Natural killer cell (primary cell): ENCODE data around the gene C16orf87. TPM values are rescaled to one million over a fixed set of nuclear protein-coding genes. Genes with fewer than 3 reads are reported as not detected.

Source experiments
- ATAC-seq, 3 donors: fragments of 150-1000 bp in 2 of 3; fragments of 200-7000 bp in 1 of 3; cut with Tn5 transposase; 1 replicate in 1 of 3; 2 replicates in 2 of 3; pipeline ENCODE4 v1.10.0; 2021; ENCODE audit warnings: mild to moderate bottlenecking in 2 of 3, moderate library complexity in 2 of 3
- DNase-seq, 2 donors: peaks; one replicate each; pipeline versions ENCODE4 v3.0.0 to v3.0.0-alpha.2; 2013 to 2021; ENCODE audit warnings: mixed read lengths in 1 of 2
- H3K27ac ChIP-seq: one replicate; pipeline ENCODE4 v1.5.1; 2013; ENCODE audit warnings: mild to moderate bottlenecking, low read length
- H3K27me3 ChIP-seq: one replicate; pipeline ENCODE4 v1.6.1; 2013; ENCODE audit warnings: low read length; ENCODE audit not compliant: control insufficient read depth, insufficient read depth
- H3K36me3 ChIP-seq: one replicate; pipeline ENCODE4 v1.6.1; 2013; ENCODE audit warnings: low read length; ENCODE audit not compliant: control insufficient read depth, insufficient read depth
- H3K4me1 ChIP-seq: one replicate; pipeline ENCODE4 v1.6.1; 2013; ENCODE audit warnings: low read length; ENCODE audit not compliant: control insufficient read depth, insufficient read depth
- H3K4me3 ChIP-seq: one replicate; pipeline ENCODE4 v1.5.1; 2013; ENCODE audit warnings: low read length
- H3K9me3 ChIP-seq: one replicate; pipeline ENCODE4 v1.6.1; 2013; ENCODE audit warnings: low read length; ENCODE audit not compliant: control insufficient read depth, insufficient read depth
- H3K27ac Mint-ChIP-seq, 2 donors: one replicate each; pipeline ENCODE4 v1.8.0; 2022; ENCODE audit warnings: mild to moderate bottlenecking in 2 of 2, mixed read lengths in 2 of 2, moderate library complexity in 1 of 2
- H3K27me3 Mint-ChIP-seq, 2 donors: one replicate each; pipeline ENCODE4 v1.8.0; 2022; ENCODE audit warnings: low read depth in 2 of 2, mixed read lengths in 2 of 2
- H3K36me3 Mint-ChIP-seq: one replicate; pipeline ENCODE4 v1.8.0; 2022; ENCODE audit warnings: mixed read lengths
- H3K4me1 Mint-ChIP-seq, 2 donors: one replicate each; pipeline ENCODE4 v1.8.0; 2022; ENCODE audit warnings: mixed read lengths in 2 of 2
- H3K4me3 Mint-ChIP-seq: one replicate; pipeline ENCODE4 v1.8.0; 2022; ENCODE audit warnings: mild to moderate bottlenecking, moderate library complexity, mixed read lengths
- H3K9me3 Mint-ChIP-seq, 2 donors: one replicate each; pipeline ENCODE4 v1.8.0; 2022; ENCODE audit warnings: mixed read lengths in 2 of 2
- CTCF ChIP-seq: fragments of 200-600 bp; IDR thresholded peaks from one replicate; pipeline ENCODE4 v1.8.0; 2022; ENCODE audit warnings: antibody characterized with exemption
- WGBS: methylation state at CpG from one replicate; pipeline ENCODE4 v1.1.7; 2013; ENCODE audit warnings: missing lambda C conversion rate; ENCODE audit not compliant: insufficient coverage; 5-methylcytosine and 5-hydroxymethylcytosine counted together
- intact Hi-C: fragments of 100-400 bp; cut with micrococcal nuclease; formaldehyde crosslinking; loops from one replicate; pipeline ENCODE4 v1.14.2; 2022
- total RNA-seq, 4 donors: library from RNA; stranded (reverse); fragments of 120-200 nt in 1 of 4; gene quantifications; one replicate each; pipeline versions ENCODE4 v1.2.3 to v1.2.4, GENCODE V29; 2013 to 2022

Gene C16orf87
- total RNA-seq, 3 donors from 2014 or later (not counting 1 experiment from before 2014, with no cell fraction given), result 18.3 to 23.0 (median 18.8) TPM

- Mint-ChIP-seq H3K27me3 (peaks cover 3 to 7% of the 10 kb centered on the region in 2 donors), H3K27ac (no peak overlapping the region), H3K36me3 (no peaks in the 10 kb centered on the region), H3K9me3 (no peaks in the 10 kb centered on the region), H3K4me3 (no peak overlapping the region), H3K4me1 (no peaks in the 10 kb centered on the region)
- TF ChIP-seq CTCF, result no peak
- ATAC-seq (no peak), DNase-seq (no peak)
- Histone ChIP-seq H3K36me3 (no peaks in the 10 kb centered on the region), H3K4me1 (no peaks in the 10 kb centered on the region), H3K27ac (no peak overlapping the region), H3K9me3 (no peaks in the 10 kb centered on the region), H3K4me3 (no peak overlapping the region), H3K27me3 (no peaks in the 10 kb centered on the region)
- WGBS, result 83% methylated on average over 3 of the region's 5 CpGs
- intact Hi-C loops, result no loop called here
Observed at GRCh38 chr16:46848768-46849764, 18.1 kb upstream of the C16orf87 start.

GRCh38 chr16:46845952-46846351, 15.0 kb upstream of the C16orf87 start:
- Histone ChIP-seq H3K4me3 (no peak overlapping the region), H3K27me3 (no peaks in the 10 kb centered on the region), H3K27ac (no peak overlapping the region), H3K9me3 (peaks cover 5% of the 10 kb centered on the region), H3K4me1 (no peaks in the 10 kb centered on the region), H3K36me3 (no peaks in the 10 kb centered on the region)
- TF ChIP-seq CTCF, result no peak
- Mint-ChIP-seq H3K36me3 (no peaks in the 10 kb centered on the region), H3K27ac (no peak overlapping the region), H3K4me1 (no peaks in the 10 kb centered on the region), H3K27me3 (peaks cover 3 to 7% of the 10 kb centered on the region in 2 donors), H3K4me3 (no peak overlapping the region), H3K9me3 (no peaks in the 10 kb centered on the region)
- 96% methylated on average over 5 of the region's 5 CpGs for WGBS
- DNase-seq (no peak), ATAC-seq (no peak)
- intact Hi-C loops, result no loop called here

GRCh38 chr16:46844771-46845170, 13.8 kb upstream of the C16orf87 start:
- no peaks in the 10 kb centered on the region for H3K36me3 Mint-ChIP-seq
- Histone ChIP-seq H3K27me3 (no peaks in the 10 kb centered on the region), H3K4me3 (no peak overlapping the region), H3K4me1 (no peaks in the 10 kb centered on the region), H3K36me3 (no peaks in the 10 kb centered on the region), H3K27ac (no peak overlapping the region), H3K9me3 (peaks cover 5% of the 10 kb centered on the region)
- H3K4me1 Mint-ChIP-seq, result no peaks in the 10 kb centered on the region
- peaks cover 3 to 7% of the 10 kb centered on the region in 2 donors for H3K27me3 Mint-ChIP-seq
- intact Hi-C loops, result no loop called here
- TF ChIP-seq CTCF, result no peak
- H3K4me3 Mint-ChIP-seq, result no peak overlapping the region
- no peak for ATAC-seq
- H3K27ac Mint-ChIP-seq, result no peak overlapping the region
- WGBS, result 96% methylated on average over 10 of the region's 10 CpGs
- no peaks in the 10 kb centered on the region for H3K9me3 Mint-ChIP-seq
- DNase-seq, result no peak
